Activated T-cell treated with anti-CD3 and anti-CD28 coated beads, Interleukin-2, amount 50 U/mL, for 24 hours (primary cell): ENCODE measurements around the gene POC1A.

Source experiments
- DNase-seq: peaks from one replicate; pipeline ENCODE4 v3.0.0-alpha.2; 2020
- H3K27ac Mint-ChIP-seq: 2 replicates; pipeline ENCODE4 v1.8.0; 2020; ENCODE audit warnings: mild to moderate bottlenecking, mixed read lengths
- H3K27me3 Mint-ChIP-seq: 2 replicates; pipeline ENCODE4 v1.8.0; 2020; ENCODE audit warnings: mixed read lengths
- H3K36me3 Mint-ChIP-seq: 2 replicates; pipeline ENCODE4 v1.8.0; 2020; ENCODE audit warnings: low read depth, mixed read lengths
- H3K4me1 Mint-ChIP-seq: 2 replicates; pipeline ENCODE4 v1.8.0; 2020; ENCODE audit warnings: low read depth, mixed read lengths
- H3K4me3 Mint-ChIP-seq: 2 replicates; pipeline ENCODE4 v1.8.0; 2020; ENCODE audit warnings: mild to moderate bottlenecking, moderate library complexity, mixed read lengths
- H3K9me3 Mint-ChIP-seq: 2 replicates; pipeline ENCODE4 v1.8.0; 2020; ENCODE audit warnings: mixed read lengths

The POC1A gene

DNA sequence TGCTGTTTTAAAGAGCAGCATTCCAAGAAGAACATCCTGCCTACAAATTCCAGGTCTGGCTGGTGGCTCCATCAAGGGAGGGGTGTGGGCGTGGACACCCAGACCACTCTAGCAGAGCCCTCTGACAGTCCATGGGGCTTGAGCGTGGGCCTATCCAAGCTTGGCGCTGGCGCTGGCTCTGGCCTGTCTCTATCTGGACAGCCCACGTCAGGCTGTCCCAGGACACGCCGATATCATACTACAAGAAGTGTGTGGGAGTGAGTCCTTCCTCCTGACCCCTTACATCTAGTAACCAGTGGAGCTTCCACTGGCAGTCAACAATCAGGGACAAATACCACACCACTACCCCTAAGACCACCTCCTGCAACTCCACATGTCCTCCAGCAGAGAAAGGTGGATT is 80.7 kb downstream of the POC1A start:
- Mint-ChIP-seq H3K27ac (no peak overlapping the region), H3K4me3 (no peak overlapping the region), H3K27me3 (no peaks in the 10 kb centered on the region), H3K9me3 (no peaks in the 10 kb centered on the region), H3K36me3 (peaks cover 23% of the 10 kb centered on the region), H3K4me1 (peaks cover 5% of the 10 kb centered on the region)
- no peak for DNase-seq

GRCh38 chr3:52072471-52072870 is 81.8 kb downstream of the POC1A start:
- Mint-ChIP-seq H3K27ac (no peak overlapping the region), H3K27me3 (no peaks in the 10 kb centered on the region), H3K9me3 (no peaks in the 10 kb centered on the region), H3K4me1 (peaks cover 5% of the 10 kb centered on the region), H3K4me3 (no peak overlapping the region), H3K36me3 (peaks cover 23% of the 10 kb centered on the region)
- DNase-seq = no peak

DNA sequence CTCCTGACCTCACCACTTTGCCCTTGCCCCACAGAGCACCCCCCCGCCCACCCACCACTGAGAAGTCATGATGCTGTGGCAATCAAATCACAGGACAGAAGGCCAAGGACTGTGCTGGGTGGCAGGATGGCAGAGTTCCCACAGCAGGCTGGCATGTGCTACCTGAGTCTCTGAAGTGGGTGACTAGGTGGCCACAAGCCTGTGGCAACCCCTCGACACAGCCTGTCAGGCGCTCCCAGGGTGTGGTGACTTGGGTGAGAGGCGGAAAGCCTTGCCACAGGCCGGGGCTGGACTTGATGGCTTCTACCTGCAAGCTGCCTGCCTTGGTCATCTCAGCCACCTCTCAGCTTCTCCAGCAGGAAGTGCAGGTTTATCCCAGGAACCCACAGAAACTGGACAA is 82.2 kb downstream of the POC1A start:
- peaks cover 5% of the 10 kb centered on the region for H3K4me1 Mint-ChIP-seq
- H3K27ac Mint-ChIP-seq = no peak overlapping the region
- H3K36me3 Mint-ChIP-seq = peaks cover 23% of the 10 kb centered on the region
- H3K27me3 Mint-ChIP-seq = no peaks in the 10 kb centered on the region
- H3K9me3 Mint-ChIP-seq = no peaks in the 10 kb centered on the region
- DNase-seq = no peak
- H3K4me3 Mint-ChIP-seq = no peak overlapping the region

GRCh38 chr3:52070724-52071621 is 83.2 kb downstream of the POC1A start:
- Mint-ChIP-seq H3K36me3 (peaks cover 23% of the 10 kb centered on the region), H3K27me3 (no peaks in the 10 kb centered on the region), H3K27ac (no peak overlapping the region), H3K4me3 (no peak overlapping the region), H3K9me3 (no peaks in the 10 kb centered on the region), H3K4me1 (peaks cover 5% of the 10 kb centered on the region)
- no peak for DNase-seq

- Mint-ChIP-seq H3K36me3 (peaks cover 13% of the 10 kb centered on the region), H3K4me3 (no peak overlapping the region), H3K27me3 (no peaks in the 10 kb centered on the region), H3K9me3 (no peaks in the 10 kb centered on the region), H3K27ac (no peak overlapping the region), H3K4me1 (peaks cover 5% of the 10 kb centered on the region)
- no peak for DNase-seq
Observed at GRCh38 chr3:52069855-52070254, 84.4 kb downstream of the POC1A start.

- DNase-seq = no peak
- H3K27ac Mint-ChIP-seq = no peak overlapping the region
- H3K27me3 Mint-ChIP-seq = no peaks in the 10 kb centered on the region
- H3K36me3 Mint-ChIP-seq = peaks cover 7% of the 10 kb centered on the region
- H3K4me3 Mint-ChIP-seq = no peak overlapping the region
- peaks cover 5% of the 10 kb centered on the region for H3K4me1 Mint-ChIP-seq
- no peaks in the 10 kb centered on the region for H3K9me3 Mint-ChIP-seq
Observed at GRCh38 chr3:52069135-52069534, 85.1 kb downstream of the POC1A start.

GRCh38 chr3:52068730-52069129 is 85.5 kb downstream of the POC1A start:
- H3K4me1 Mint-ChIP-seq = peaks cover 5% of the 10 kb centered on the region
- H3K9me3 Mint-ChIP-seq = no peaks in the 10 kb centered on the region
- H3K27me3 Mint-ChIP-seq = no peaks in the 10 kb centered on the region
- no peak overlapping the region for H3K4me3 Mint-ChIP-seq
- no peak for DNase-seq
- H3K27ac Mint-ChIP-seq = no peak overlapping the region
- H3K36me3 Mint-ChIP-seq = peaks cover 3% of the 10 kb centered on the region

DNA sequence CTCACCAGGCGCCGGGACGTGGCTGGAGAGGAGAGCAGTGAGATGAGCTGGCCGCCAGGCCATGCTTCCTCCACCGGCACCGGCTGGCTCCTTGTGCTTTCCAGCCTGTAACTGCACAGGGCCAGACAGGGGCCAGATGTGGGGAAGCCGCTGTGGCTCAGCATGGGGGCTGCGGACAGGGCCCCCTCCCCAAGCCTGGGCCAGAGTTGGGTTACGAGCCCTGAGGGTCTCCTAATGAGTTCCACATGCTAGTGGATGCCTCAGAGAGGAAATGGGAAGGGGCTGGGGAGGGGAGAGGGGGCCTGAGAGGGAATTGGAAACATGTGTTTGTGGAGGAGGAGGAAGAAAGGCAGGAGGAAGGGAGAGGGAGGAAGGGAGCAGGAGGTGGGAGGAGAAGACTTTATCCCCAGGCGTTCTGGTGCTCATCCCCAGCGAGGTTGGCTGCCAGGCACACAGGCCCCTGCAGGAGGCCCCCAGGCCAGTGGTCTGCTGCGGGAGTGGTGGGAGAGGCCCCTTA is 86.1 kb downstream of the POC1A start:
- peaks cover 5% of the 10 kb centered on the region for H3K4me1 Mint-ChIP-seq
- no peak overlapping the region for H3K27ac Mint-ChIP-seq
- no peak overlapping the region for H3K4me3 Mint-ChIP-seq
- H3K9me3 Mint-ChIP-seq = no peaks in the 10 kb centered on the region
- no peaks in the 10 kb centered on the region for H3K27me3 Mint-ChIP-seq
- no peaks in the 10 kb centered on the region for H3K36me3 Mint-ChIP-seq
- DNase-seq = no peak

GRCh38 chr3:52067526-52067925 is 86.7 kb downstream of the POC1A start:
- Mint-ChIP-seq H3K36me3 (no peaks in the 10 kb centered on the region), H3K4me1 (peaks cover 5% of the 10 kb centered on the region), H3K27ac (no peak overlapping the region), H3K9me3 (no peaks in the 10 kb centered on the region), H3K4me3 (no peak overlapping the region), H3K27me3 (no peaks in the 10 kb centered on the region)
- no peak for DNase-seq

GRCh38 chr3:52067046-52067445 is 87.2 kb downstream of the POC1A start:
- no peaks in the 10 kb centered on the region for H3K9me3 Mint-ChIP-seq
- peaks cover 5% of the 10 kb centered on the region for H3K4me1 Mint-ChIP-seq
- no peaks in the 10 kb centered on the region for H3K36me3 Mint-ChIP-seq
- DNase-seq = no peak
- no peak overlapping the region for H3K4me3 Mint-ChIP-seq
- no peaks in the 10 kb centered on the region for H3K27me3 Mint-ChIP-seq
- no peak overlapping the region for H3K27ac Mint-ChIP-seq

DNA sequence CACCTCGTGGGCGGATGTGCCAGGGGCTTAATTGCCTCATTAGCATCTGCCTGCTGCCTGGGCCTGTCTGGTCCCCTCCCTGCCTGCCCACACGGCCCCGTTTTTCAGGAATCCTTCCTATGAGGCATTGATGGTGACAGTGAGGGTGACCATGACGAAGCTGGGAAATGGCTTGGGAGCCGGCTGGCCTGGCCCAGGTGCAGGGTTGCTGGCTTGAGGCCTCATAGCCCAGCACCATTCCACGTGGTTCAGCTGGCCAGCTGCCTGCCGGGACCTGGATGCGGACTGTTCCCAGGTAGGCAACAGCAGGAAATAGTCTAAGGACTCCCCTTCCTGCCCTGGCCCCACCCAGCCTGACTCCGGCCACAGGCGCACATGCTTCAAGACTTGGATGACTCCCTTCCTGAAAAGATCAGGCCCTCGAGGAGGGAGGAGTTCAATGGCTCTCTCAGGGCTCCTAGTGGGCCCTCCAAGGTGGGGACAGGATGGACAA is 88.9 kb downstream of the POC1A start:
- no peak for DNase-seq
- Mint-ChIP-seq H3K4me1 (no peaks in the 10 kb centered on the region), H3K4me3 (no peak overlapping the region), H3K36me3 (no peaks in the 10 kb centered on the region), H3K9me3 (no peaks in the 10 kb centered on the region), H3K27me3 (no peaks in the 10 kb centered on the region), H3K27ac (no peak overlapping the region)

GRCh38 chr3:52064561-52064960 is 89.7 kb downstream of the POC1A start:
- no peaks in the 10 kb centered on the region for H3K4me1 Mint-ChIP-seq
- DNase-seq = no peak
- H3K9me3 Mint-ChIP-seq = no peaks in the 10 kb centered on the region
- no peak overlapping the region for H3K27ac Mint-ChIP-seq
- H3K27me3 Mint-ChIP-seq = no peaks in the 10 kb centered on the region
- H3K4me3 Mint-ChIP-seq = no peak overlapping the region
- H3K36me3 Mint-ChIP-seq = no peaks in the 10 kb centered on the region

GRCh38 chr3:52063026-52063723 is 91.0 kb downstream of the POC1A start:
- no peak for DNase-seq
- H3K27ac Mint-ChIP-seq = no peak overlapping the region
- no peaks in the 10 kb centered on the region for H3K4me1 Mint-ChIP-seq
- no peaks in the 10 kb centered on the region for H3K27me3 Mint-ChIP-seq
- no peak overlapping the region for H3K4me3 Mint-ChIP-seq
- H3K36me3 Mint-ChIP-seq = no peaks in the 10 kb centered on the region
- H3K9me3 Mint-ChIP-seq = no peaks in the 10 kb centered on the region

DNA sequence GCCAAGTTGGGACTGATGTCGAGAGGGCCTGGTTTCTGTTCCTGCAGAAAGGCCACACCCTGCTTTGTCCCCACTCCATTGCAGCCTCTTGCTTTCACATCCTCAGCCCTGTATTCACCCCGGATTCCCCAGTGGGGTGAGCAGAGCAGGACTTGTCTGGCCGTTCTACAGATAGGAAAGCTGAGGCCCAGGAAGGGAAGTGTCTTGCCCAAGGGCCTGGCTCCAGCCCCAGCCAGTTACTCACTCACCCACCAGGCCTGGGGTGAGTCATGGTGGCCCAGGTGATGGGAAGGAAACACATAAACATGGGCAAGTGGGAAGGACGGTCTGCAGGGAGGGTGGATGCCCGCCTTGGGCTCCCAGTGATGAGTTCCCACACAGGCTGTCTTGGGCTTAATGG is 91.7 kb downstream of the POC1A start:
- Mint-ChIP-seq H3K27ac (no peak overlapping the region), H3K4me3 (no peak overlapping the region), H3K9me3 (no peaks in the 10 kb centered on the region), H3K27me3 (no peaks in the 10 kb centered on the region), H3K36me3 (no peaks in the 10 kb centered on the region), H3K4me1 (peaks cover 2% of the 10 kb centered on the region)
- DNase-seq = no peak
